Keratinocyte (primary cell): ENCODE measurements around the gene DLX3.

ENCODE experiments used
- CTCF ChIP-seq, 3 experiments: IDR thresholded peaks in 1 of 3; conservative IDR thresholded peaks in 1 of 3; optimal IDR thresholded peaks in 1 of 3; 2 replicates in 2 of 3; 3 replicates in 1 of 3; pipeline versions ENCODE3 to v1.5.1; 2011; ENCODE audit warnings: low read length in 3 of 3, mild to moderate bottlenecking in 3 of 3, moderate library complexity in 2 of 3, control low read depth in 1 of 3, inconsistent platforms in 1 of 3; ENCODE audit not compliant: insufficient read depth in 2 of 3; ENCODE audit errors: extremely low read depth in 1 of 3
- EZH2 ChIP-seq: IDR thresholded peaks from one replicate; pipeline ENCODE4 v1.6.1; 2012; ENCODE audit warnings: inconsistent platforms, mild to moderate bottlenecking, low read length, moderate library complexity

DNA sequence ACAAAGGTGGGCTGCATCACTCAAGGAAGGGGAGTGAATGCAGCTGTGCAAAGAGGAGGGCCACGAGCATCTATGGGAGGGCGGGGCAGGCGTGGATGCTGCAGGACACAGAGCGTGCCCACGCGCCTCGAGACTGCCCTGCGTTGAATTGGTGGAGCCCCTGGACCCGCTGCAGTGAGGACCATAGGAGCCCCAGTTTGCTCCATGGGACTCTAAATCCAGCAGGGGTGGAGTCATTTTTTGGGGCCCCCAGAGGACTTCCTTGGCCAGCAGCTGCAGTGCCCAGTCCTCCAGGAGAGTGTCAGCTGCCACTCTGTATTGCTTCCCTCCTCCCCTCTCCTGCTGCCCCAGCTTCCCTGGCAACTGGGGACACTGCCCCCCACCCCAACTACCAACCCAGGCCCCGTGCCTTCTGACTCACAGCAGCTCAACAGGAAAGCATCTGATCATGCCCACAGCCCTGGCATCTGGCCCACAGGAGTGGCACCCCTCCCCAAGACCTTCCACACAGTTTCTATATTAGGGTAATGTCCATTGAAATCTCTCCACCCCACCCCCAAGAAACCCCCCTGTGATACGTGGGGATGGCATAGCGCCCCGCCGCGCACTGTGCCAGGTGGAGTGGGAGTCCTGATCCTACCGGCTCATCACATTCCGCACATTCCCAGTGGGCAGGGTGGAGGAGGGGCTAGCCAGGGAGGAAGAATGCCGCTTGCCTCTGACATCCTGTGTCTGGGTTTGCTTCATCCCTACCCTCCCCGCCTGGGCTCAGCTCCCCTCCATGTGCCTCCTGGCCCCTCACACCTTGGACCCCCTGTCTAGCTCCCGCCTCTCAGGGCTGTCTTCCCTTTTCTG is 33.1 kb upstream of the DLX3 start:
- TF ChIP-seq CTCF (optimal IDR thresholded peaks at IDR 0.05 in 1 of 3, IDR thresholded peaks at IDR 0.05 in 1 of 3, conservative IDR thresholded peaks at IDR 0.05 in 1 of 3; ENCODE audit: extremely low read depth in 1 of 3, insufficient read depth in 2 of 3, low read length in 3 of 3) = no peak
- no peak for TF ChIP-seq EZH2
